T47D (cell line): ENCODE results near the gene SETD5.

Experiments
- DNase-seq, 2 experiments: peaks; one replicate each; pipeline versions ENCODE4 v3.0.0 to v3.0.0-alpha.2; 2011 to 2012; ENCODE audit warnings: low read depth in 1 of 2, low spot score in 1 of 2
- JUND ChIP-seq: IDR thresholded peaks from 2 replicates; pipeline ENCODE4 v1.6.1; 2012; ENCODE audit warnings: low read depth
- in situ Hi-C: cut with HindIII; loops from 2 replicates; pipeline ENCODE4 v1.10.0; 2016; ENCODE audit warnings: low sequenced_read_pairs, low pct_unique_long_range_greater_than_20kb

SETD5 gene

GRCh38 chr3:9406856-9407626, 9.6 kb downstream of the SETD5 start:
- in situ Hi-C loops: no loop called here

DNA sequence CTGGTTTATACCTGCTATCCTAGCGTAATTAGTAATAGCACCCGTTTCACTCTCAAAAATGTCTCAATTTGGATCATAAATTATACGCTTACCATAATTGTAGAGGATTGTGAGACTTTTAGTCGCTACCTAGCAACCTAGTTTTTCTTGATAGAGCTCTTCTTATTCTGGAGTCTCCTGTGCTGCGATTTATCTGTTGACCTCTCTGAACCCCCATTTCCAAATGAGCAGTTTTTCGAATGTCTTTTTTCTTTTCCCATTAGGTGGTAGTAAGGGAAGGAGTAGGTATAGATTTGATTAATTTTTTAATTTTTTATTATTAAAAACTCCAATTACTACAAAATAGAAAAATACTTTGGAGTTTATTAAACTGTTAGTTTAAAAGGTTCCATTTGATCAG, 10.6 kb downstream of the SETD5 start:
- no peak for TF ChIP-seq JUND
- in situ Hi-C loops: no loop called here
- DNase-seq: no peak

More at GRCh38 chr3:9406856-9407626, 9.6 kb downstream of the SETD5 start:
- DNase-seq: no peak
- TF ChIP-seq JUND: no peak

DNA sequence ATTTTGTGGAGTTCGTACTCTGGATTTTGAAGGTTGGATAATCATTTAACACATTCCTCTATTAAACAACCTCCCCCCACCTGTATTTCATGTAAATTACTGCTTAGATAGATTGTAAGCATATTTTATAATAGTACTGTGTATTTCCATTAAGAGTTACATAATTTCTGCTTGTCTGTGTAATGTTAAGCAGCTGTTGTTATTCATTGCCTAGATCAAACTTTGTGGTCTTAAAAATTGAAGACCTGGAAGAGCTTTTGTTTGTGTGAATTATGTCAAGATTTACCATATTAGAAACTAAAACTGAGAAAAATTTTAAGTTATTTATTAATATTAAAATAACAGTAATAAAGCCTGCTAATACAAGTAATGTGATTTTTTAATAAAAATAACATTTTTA, 11.1 kb downstream of the SETD5 start:
- no peak for DNase-seq
- TF ChIP-seq JUND: no peak
- in situ Hi-C loops: no loop called here

GRCh38 chr3:9409981-9410854, 12.8 kb downstream of the SETD5 start:
- no peak for TF ChIP-seq JUND
- no peak for DNase-seq
- in situ Hi-C loops: no loop called here

- no peak for TF ChIP-seq JUND
- DNase-seq: no peak
- in situ Hi-C loops: no loop called here
These were observed 13.9 kb downstream of the SETD5 start for GRCh38 chr3:9411302-9411701.

- DNase-seq: no peak
- in situ Hi-C loops: no loop called here
These were observed 14.9 kb downstream of the SETD5 start for GRCh38 chr3:9412293-9412692.

DNA sequence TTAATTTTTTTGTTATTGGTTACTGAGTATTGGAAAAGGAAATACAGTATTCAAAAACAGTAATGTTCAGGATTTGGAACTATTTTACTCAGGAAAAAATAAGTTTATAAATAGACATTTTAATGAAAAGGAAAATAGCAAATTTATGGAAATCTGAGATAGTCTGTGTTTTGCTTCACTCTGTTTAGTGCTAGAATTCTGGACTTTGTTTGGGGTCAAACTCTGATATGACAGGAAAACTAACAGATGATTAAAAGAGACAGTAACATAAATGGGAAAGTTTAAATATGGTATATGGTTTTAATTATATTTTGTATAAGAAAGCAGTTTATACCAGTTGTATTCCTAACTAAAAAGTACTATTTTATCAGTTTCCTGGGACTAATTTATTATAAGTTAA, 17.4 kb downstream of the SETD5 start:
- no peak for TF ChIP-seq JUND
- DNase-seq: no peak
- in situ Hi-C loops: no loop called here

More at GRCh38 chr3:9412293-9412692, 14.9 kb downstream of the SETD5 start:
- TF ChIP-seq JUND: no peak

GRCh38 chr3:9415485-9416138, 18.2 kb downstream of the SETD5 start:
- in situ Hi-C loops: no loop called here
- TF ChIP-seq JUND: no peak
- no peak for DNase-seq

DNA sequence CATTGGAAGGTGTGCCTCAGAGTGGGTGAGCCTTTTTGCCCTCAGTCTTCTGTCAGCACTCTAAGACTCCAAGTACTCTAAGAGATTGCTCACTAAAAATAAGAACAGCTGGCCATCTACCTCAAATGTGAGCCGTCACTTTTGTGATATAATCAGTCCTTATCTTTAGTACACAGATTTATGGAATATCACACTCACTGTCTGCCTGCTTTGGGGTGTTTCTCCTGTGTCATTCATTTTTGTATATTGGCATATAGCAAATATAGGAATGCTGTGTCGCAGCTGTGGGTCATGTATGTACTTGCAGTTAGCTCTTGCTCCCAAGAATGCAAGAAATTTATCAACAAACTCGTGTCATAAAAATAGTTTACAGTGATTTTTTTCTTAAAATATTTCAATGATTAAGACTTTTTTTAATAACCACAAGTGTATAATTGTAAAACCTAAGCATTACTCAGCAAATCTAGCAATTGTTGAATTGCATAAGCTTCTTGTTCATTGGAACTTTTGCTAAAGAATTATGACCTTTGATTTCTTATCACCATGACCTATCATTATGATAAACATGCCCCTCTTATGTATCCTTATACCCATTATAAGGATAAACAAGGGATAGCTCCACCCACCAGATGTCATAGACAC, 18.8 kb downstream of the SETD5 start:
- in situ Hi-C loops: no loop called here
- DNase-seq: no peak
- no peak for TF ChIP-seq JUND

DNA sequence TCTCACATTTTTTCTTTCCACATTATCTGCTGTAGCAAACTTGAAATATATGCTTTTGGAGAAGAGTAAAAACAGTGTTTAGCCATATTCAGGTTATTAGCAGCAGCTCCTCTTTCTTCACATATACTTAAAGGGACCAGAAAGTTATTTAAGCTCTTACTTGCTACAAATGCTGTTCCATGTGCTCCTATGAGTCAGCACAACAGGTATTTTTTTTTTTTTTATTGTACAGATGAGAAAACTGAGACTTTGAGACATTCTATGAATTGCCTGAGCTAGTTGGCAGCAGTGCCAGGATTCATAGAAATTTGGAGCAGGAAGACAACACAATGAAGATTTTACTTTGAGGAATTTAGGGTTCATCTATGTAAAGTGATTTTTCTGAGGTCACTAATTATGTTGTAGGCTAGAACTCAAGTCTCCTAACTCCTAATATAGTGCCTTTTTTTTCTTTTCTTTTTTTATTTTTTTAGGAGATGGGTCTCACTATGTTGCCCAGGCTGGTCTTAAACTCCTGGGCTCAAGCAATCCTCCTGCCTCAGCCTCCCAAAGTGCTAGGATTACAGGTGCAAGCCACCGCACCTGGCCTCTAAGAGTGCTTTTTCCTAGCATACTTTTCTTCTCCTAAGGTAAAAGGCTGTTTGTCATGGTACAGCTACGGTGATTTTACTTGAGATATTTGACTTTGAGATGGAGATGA, 23.6 kb downstream of the SETD5 start:
- in situ Hi-C loops: no loop called here
- TF ChIP-seq JUND: no peak
- no peak for DNase-seq

- DNase-seq: peak; percentile 35 to 94
- peak; percentile 67; the same call in 1 of the 2 replicates for TF ChIP-seq JUND
- in situ Hi-C loops: no loop called here
These were observed 25.5 kb downstream of the SETD5 start for GRCh38 chr3:9422712-9423424.
